Adrenal gland (tissue), 5 donors: Measurements from ENCODE around the gene ARHGAP26.

Experiments used
- POLR2A ChIP-seq, 2 donors: fragments of 450-650 bp; IDR thresholded peaks; one replicate each; pipeline ENCODE4 v1.6.1; 2017; ENCODE audit warnings: antibody characterized with exemption in 2 of 2, mild to moderate bottlenecking in 2 of 2, moderate library complexity in 1 of 2
- TF ChIP-seq, protein P1 (sequence below), 6 experiments: fragments of 450-650 bp in 4 of 6; fragments of 200-600 bp in 2 of 6; sonication (generic) in 1 of 6; IDR thresholded peaks; 1 replicate in 5 of 6; 2 replicates in 1 of 6; pipeline versions ENCODE4 v1.5.1 to v1.8.0; 2016 to 2021; ENCODE audit warnings: antibody characterized with exemption in 6 of 6, mild to moderate bottlenecking in 2 of 6, moderate library complexity in 1 of 6
- donor health status: DM: no; HTN: no; CAD: no.

DNA sequence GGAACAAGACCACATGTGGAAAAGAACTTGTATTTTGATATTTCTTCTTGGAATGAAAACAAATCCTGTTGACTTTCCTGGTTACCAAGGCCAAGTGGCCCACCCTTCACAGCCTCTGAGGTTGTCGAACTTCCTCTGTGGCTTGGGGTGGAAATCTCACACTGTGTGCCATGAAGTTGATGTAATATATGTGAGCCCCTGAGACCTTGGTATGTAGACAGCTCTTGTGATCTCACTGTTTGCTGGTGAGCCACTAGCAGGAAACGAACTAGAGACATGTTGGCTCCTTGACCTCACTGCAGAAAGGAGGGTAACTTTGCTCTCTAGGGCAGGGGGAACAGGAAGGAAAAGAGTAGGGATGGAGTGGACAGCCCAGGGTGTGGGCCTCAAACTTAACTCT, 159.4 kb downstream of the ARHGAP26 start:
- TF ChIP-seq, protein P1, sequence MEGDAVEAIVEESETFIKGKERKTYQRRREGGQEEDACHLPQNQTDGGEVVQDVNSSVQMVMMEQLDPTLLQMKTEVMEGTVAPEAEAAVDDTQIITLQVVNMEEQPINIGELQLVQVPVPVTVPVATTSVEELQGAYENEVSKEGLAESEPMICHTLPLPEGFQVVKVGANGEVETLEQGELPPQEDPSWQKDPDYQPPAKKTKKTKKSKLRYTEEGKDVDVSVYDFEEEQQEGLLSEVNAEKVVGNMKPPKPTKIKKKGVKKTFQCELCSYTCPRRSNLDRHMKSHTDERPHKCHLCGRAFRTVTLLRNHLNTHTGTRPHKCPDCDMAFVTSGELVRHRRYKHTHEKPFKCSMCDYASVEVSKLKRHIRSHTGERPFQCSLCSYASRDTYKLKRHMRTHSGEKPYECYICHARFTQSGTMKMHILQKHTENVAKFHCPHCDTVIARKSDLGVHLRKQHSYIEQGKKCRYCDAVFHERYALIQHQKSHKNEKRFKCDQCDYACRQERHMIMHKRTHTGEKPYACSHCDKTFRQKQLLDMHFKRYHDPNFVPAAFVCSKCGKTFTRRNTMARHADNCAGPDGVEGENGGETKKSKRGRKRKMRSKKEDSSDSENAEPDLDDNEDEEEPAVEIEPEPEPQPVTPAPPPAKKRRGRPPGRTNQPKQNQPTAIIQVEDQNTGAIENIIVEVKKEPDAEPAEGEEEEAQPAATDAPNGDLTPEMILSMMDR (IDR thresholded peaks at IDR 0.05) = no peak
- no peak for TF ChIP-seq POLR2A (IDR thresholded peaks at IDR 0.05)
